ENCODE measurements around the gene PCGF3.

Gene PCGF3

DNA sequence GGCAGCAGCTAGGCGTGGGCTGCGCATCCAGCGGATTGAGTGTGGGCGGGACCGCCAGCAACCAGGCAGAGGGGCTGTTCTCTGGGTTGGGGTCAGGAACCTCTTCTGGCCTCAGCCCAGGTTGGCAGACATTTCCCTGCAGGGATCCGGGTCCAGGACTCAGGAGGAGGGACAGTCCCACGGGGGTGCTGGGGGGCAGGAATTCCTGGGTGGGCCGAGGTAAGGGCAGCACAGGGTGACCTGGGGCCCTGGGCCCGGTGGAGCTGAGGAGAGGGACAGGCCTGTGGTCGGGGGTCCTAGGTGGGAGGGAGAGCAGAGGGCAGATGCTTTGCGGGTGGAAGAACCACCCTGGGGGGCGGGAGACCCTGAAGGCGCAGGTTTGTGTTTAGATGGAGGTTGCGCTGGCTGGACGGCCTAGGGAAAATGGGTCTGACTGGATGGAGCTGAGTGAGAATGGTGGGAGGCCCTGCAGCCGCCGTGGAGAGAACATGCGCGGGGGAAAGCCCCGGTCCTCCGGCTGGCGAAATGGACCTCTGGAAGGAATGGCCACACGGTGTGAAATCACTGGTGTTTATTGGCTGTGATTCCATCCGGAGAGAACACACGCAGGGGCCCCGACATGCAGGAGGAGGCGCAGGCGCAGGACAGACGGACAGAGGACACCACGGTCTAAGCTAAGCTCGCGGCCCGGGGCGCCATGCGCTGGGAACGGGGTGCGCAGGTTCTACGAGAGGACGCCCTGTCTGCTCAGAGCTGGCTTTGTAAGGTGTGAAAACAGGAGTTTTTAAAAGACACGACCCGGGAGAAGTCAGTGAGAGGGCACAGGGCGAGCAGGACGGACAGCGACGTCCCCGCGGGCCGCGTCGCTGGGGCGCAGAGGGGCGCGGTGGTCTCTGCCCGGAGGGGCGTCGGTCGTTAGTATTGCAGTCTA lies 79.0 kb downstream of the PCGF3 start:
- TF ChIP-seq ZNF548 (tag by site-specific recombination; IDR thresholded peaks at IDR 0.05): no peak
- TF ChIP-seq GLIS2 (tag by site-specific recombination; IDR thresholded peaks at IDR 0.05): peak; percentile 35; the same call in 1 of the 2 replicates
- TF ChIP-seq ZFHX2 (tag by site-specific recombination; conservative IDR thresholded peaks at IDR 0.05): peak; percentile 26; the same call in 1 of the 2 replicates
- CTCF ChIA-PET: no interaction called here
- Histone ChIP-seq H3K4me1 (ENCODE audit: control insufficient read depth, insufficient read depth, low read length) (no peaks in the 10 kb centered on the region), H3K27ac (ENCODE audit: extremely low read depth, low read depth, low read length) (no peak overlapping the region), H3K36me3 (ENCODE audit: control insufficient read depth in 2 of 2, insufficient read depth in 1 of 2, low read length in 2 of 2) (peaks cover 7 to 12% of the 10 kb centered on the region in 2 experiments; a peak in 2 of 3 replicates), H3K9me3 (ENCODE audit: control insufficient read depth, insufficient read depth, low read depth, low read length) (no peaks in the 10 kb centered on the region), H3K4me3 (ENCODE audit: low read depth, low read length) (no peak overlapping the region)
- POLR2A ChIA-PET: no interaction called here

- ChIA-PET CTCF (no interaction called here), POLR2A (no interaction called here)
- no peak overlapping the region for H3K4me3 ChIP-seq (ENCODE audit: low read depth, low read length)
- no peaks in the 10 kb centered on the region for H3K4me1 ChIP-seq (ENCODE audit: control insufficient read depth, insufficient read depth, low read length)
- no peaks in the 10 kb centered on the region for H3K9me3 ChIP-seq (ENCODE audit: control insufficient read depth, insufficient read depth, low read depth, low read length)
- TF ChIP-seq ZNF549 (tag by site-specific recombination; IDR thresholded peaks at IDR 0.05) (no peak), ZNF114 (tag by site-specific recombination; IDR thresholded peaks at IDR 0.05) (no peak)
- no peak overlapping the region for H3K27ac ChIP-seq (ENCODE audit: extremely low read depth, low read depth, low read length)
- H3K36me3 ChIP-seq (ENCODE audit: control insufficient read depth in 2 of 2, insufficient read depth in 1 of 2, low read length in 2 of 2): peaks cover 0 to 3% of the 10 kb centered on the region in 2 experiments; a peak in 1 of 3 replicates
Observed at GRCh38 chr4:785332-786073, 79.9 kb downstream of the PCGF3 start.

GRCh38 chr4:786074-786741 lies 80.6 kb downstream of the PCGF3 start:
- Histone ChIP-seq H3K27ac (ENCODE audit: extremely low read depth, low read depth, low read length) (no peak overlapping the region), H3K4me3 (ENCODE audit: low read depth, low read length) (no peak overlapping the region), H3K4me1 (ENCODE audit: control insufficient read depth, insufficient read depth, low read length) (no peaks in the 10 kb centered on the region), H3K36me3 (ENCODE audit: control insufficient read depth in 2 of 2, insufficient read depth in 1 of 2, low read length in 2 of 2) (no peaks in the 10 kb centered on the region), H3K9me3 (ENCODE audit: control insufficient read depth, insufficient read depth, low read depth, low read length) (no peaks in the 10 kb centered on the region)
- ChIA-PET POLR2A (no interaction called here), CTCF (interaction anchor here (0.7 kb wide), 1 partner anchor 282 kb away, joined by 3 read pairs; no protein-coding TSS in a partner anchor)
- TF ChIP-seq ZXDB (tag by site-specific recombination; IDR thresholded peaks at IDR 0.05) (no peak), SETDB1 (IDR thresholded peaks at IDR 0.05; ENCODE audit: insufficient read length, low read length) (no peak), ZNF175 (tag by site-specific recombination; IDR thresholded peaks at IDR 0.05) (no peak)

- CTCF ChIA-PET: no interaction called here
- no peak overlapping the region for H3K27ac ChIP-seq (ENCODE audit: extremely low read depth, low read depth, low read length)
- POLR2A ChIA-PET: no interaction called here
- no peak overlapping the region for H3K4me3 ChIP-seq (ENCODE audit: low read depth, low read length)
- H3K36me3 ChIP-seq (ENCODE audit: control insufficient read depth in 2 of 2, insufficient read depth in 1 of 2, low read length in 2 of 2): no peaks in the 10 kb centered on the region
- no peaks in the 10 kb centered on the region for H3K4me1 ChIP-seq (ENCODE audit: control insufficient read depth, insufficient read depth, low read length)
- TF ChIP-seq, protein P1, sequence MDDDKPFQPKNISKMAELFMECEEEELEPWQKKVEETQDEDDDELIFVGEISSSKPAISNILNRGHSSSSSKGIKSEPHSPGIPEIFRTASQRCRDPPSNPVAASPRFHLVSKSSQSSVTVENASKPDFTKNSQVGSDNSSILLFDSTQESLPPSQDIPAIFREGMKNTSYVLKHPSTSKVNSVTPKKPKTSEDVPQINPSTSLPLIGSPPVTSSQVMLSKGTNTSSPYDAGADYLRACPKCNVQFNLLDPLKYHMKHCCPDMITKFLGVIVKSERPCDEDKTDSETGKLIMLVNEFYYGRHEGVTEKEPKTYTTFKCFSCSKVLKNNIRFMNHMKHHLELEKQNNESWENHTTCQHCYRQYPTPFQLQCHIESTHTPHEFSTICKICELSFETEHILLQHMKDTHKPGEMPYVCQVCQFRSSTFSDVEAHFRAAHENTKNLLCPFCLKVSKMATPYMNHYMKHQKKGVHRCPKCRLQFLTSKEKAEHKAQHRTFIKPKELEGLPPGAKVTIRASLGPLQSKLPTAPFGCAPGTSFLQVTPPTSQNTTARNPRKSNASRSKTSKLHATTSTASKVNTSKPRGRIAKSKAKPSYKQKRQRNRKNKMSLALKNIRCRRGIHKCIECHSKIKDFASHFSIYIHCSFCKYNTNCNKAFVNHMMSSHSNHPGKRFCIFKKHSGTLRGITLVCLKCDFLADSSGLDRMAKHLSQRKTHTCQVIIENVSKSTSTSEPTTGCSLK (tag by site-specific recombination; IDR thresholded peaks at IDR 0.05): no peak
- TF ChIP-seq ZBTB21 (tag by site-specific recombination; IDR thresholded peaks at IDR 0.05) (no peak), ZNF830 (tag by site-specific recombination; IDR thresholded peaks at IDR 0.05; ENCODE audit: low read depth) (no peak), ZNF48 (tag by site-specific recombination; IDR thresholded peaks at IDR 0.05) (no peak), ZNF239 (tag by site-specific recombination; IDR thresholded peaks at IDR 0.05) (no peak), ZBTB44 (tag by site-specific recombination; IDR thresholded peaks at IDR 0.05) (no peak), EGR2 (tag by site-specific recombination; IDR thresholded peaks at IDR 0.05; ENCODE audit: low read depth) (no peak), ZNF211 (tag by site-specific recombination; IDR thresholded peaks at IDR 0.05; ENCODE audit: low read depth) (no peak), RBAK (tag by site-specific recombination; IDR thresholded peaks at IDR 0.05) (no peak), YY2 (tag by site-specific recombination; IDR thresholded peaks at IDR 0.05) (no peak)
- TF ChIP-seq, protein P2, sequence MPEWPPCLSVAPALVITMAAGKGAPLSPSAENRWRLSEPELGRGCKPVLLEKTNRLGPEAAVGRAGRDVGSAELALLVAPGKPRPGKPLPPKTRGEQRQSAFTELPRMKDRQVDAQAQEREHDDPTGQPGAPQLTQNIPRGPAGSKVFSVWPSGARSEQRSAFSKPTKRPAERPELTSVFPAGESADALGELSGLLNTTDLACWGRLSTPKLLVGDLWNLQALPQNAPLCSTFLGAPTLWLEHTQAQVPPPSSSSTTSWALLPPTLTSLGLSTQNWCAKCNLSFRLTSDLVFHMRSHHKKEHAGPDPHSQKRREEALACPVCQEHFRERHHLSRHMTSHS (tag by site-specific recombination; IDR thresholded peaks at IDR 0.05): no peak
- H3K9me3 ChIP-seq (ENCODE audit: control insufficient read depth, insufficient read depth, low read depth, low read length): no peaks in the 10 kb centered on the region
Observed at GRCh38 chr4:786861-787300, 81.2 kb downstream of the PCGF3 start.
